ENCODE measurements around the gene SLC25A23.

The SLC25A23 gene

GRCh38 chr19:6424939-6425731, 34.5 kb downstream of the SLC25A23 start:
- DNase-seq (ENCODE audit: low read depth in 2 of 2), result peak; percentile 98 to 100

GRCh38 chr19:6424195-6424938, 35.2 kb downstream of the SLC25A23 start, which contains the start of gene KHSRP:
Gene KHSRP (minus strand): TSS chr19:6424811. CDS start chr19:6424701, 110 bp downstream.
- DNase-seq (ENCODE audit: low read depth in 2 of 2), result no peak

GRCh38 chr19:6423499-6424194, 35.9 kb downstream of the SLC25A23 start:
- DNase-seq (ENCODE audit: low read depth in 2 of 2), result peak in 1 of 2 donors; percentile 32

GRCh38 chr19:6421075-6422014, 38.2 kb downstream of the SLC25A23 start:
- no peak for DNase-seq (ENCODE audit: low read depth in 2 of 2)

GRCh38 chr19:6418562-6418932, 41.0 kb downstream of the SLC25A23 start:
- no peak for DNase-seq (ENCODE audit: low read depth in 2 of 2)

- no peak for DNase-seq (ENCODE audit: low read depth in 2 of 2)
Measured at GRCh38 chr19:6417713-6418561, 41.7 kb downstream of the SLC25A23 start.

- DNase-seq (ENCODE audit: low read depth in 2 of 2), result no peak
Measured at GRCh38 chr19:6416658-6417405, 42.8 kb downstream of the SLC25A23 start.

GRCh38 chr19:6415591-6416190, 43.9 kb downstream of the SLC25A23 start:
- DNase-seq (ENCODE audit: low read depth in 2 of 2), result no peak

- DNase-seq (ENCODE audit: low read depth in 2 of 2), result no peak
Measured at GRCh38 chr19:6414793-6415590, 44.6 kb downstream of the SLC25A23 start.

- DNase-seq (ENCODE audit: low read depth in 2 of 2), result no peak
Measured at GRCh38 chr19:6413721-6414643, 45.6 kb downstream of the SLC25A23 start.

- DNase-seq (ENCODE audit: low read depth in 2 of 2), result no peak
Measured at GRCh38 chr19:6413291-6413690, 46.3 kb downstream of the SLC25A23 start.

- peak in 1 of 2 donors; percentile 24 for DNase-seq (ENCODE audit: low read depth in 2 of 2)
Measured at GRCh38 chr19:6412447-6413091, 47.0 kb downstream of the SLC25A23 start.

GRCh38 chr19:6412061-6412446, 47.5 kb downstream of the SLC25A23 start:
- no peak for DNase-seq (ENCODE audit: low read depth in 2 of 2)

- DNase-seq (ENCODE audit: low read depth in 2 of 2), result no peak
Measured at GRCh38 chr19:6409346-6409745, 50.2 kb downstream of the SLC25A23 start.

- no peak for DNase-seq (ENCODE audit: low read depth in 2 of 2)
Measured at GRCh38 chr19:6406401-6406800, 53.2 kb downstream of the SLC25A23 start.

GRCh38 chr19:6402837-6403608, 56.6 kb downstream of the SLC25A23 start:
- DNase-seq (ENCODE audit: low read depth in 2 of 2), result no peak
